ENCODE data around the gene AEBP2.

GRCh38 chr12:19496219-19496878, 57.1 kb downstream of the AEBP2 start:
- no peak for TF ChIP-seq POLR2A (IDR thresholded peaks at IDR 0.05)
- TF ChIP-seq CTCF (IDR thresholded peaks at IDR 0.05) = no peak
- TF ChIP-seq POLR2AphosphoS5 (IDR thresholded peaks at IDR 0.05) = no peak
